Calu3 (cell line): ENCODE results near the gene ZDHHC5. TPM values are rescaled to one million over a fixed set of nuclear protein-coding genes. Genes with fewer than 3 reads are reported as not detected.
"Not testable (repeated sequence)": the region's sequence is repeated elsewhere in the genome, so short reads cannot be mapped to it uniquely, and the experiment has no call there.

ENCODE experiments used
- BruUV-seq: library from RNA; stranded (reverse); fragments of 400-500 nt; replicated peaks from 2 replicates; lab custom pipeline; 2021; lab: Mats Ljungman, UMichigan
- CTCF ChIA-PET: fragments of 300-600 bp; sonication (Branson Sonifier 250); formaldehyde crosslinking; loops from one replicate; lab custom pipeline; 2022; ENCODE audit warnings: antibody characterized with exemption; lab: Charles Lee
- DNase-seq: peaks from one replicate; pipeline ENCODE4 v3.0.0; 2022
- H3K27ac Mint-ChIP-seq: one replicate; pipeline ENCODE4 v1.8.0; 2022; ENCODE audit warnings: mixed read lengths; ENCODE audit not compliant: unreplicated experiment
- H3K27me3 Mint-ChIP-seq: one replicate; pipeline ENCODE4 v1.8.0; 2022; ENCODE audit warnings: mixed read lengths; ENCODE audit not compliant: unreplicated experiment
- H3K36me3 Mint-ChIP-seq: one replicate; pipeline ENCODE4 v1.8.0; 2022; ENCODE audit warnings: mild to moderate bottlenecking, moderate library complexity, mixed read lengths; ENCODE audit not compliant: insufficient read depth, unreplicated experiment
- H3K4me1 Mint-ChIP-seq: one replicate; pipeline ENCODE4 v1.8.0; 2022; ENCODE audit warnings: mild to moderate bottlenecking, low read depth, mixed read lengths; ENCODE audit not compliant: unreplicated experiment
- H3K4me3 Mint-ChIP-seq: one replicate; pipeline ENCODE4 v1.8.0; 2022; ENCODE audit warnings: mild to moderate bottlenecking, low read depth, moderate library complexity, mixed read lengths; ENCODE audit not compliant: unreplicated experiment
- H3K9me3 Mint-ChIP-seq: one replicate; pipeline ENCODE4 v1.8.0; 2022; ENCODE audit warnings: low read depth, mixed read lengths; ENCODE audit not compliant: unreplicated experiment
- intact Hi-C: fragments of 100-400 bp; cut with micrococcal nuclease; formaldehyde crosslinking; loops from one replicate; pipeline ENCODE4 v1.10.0; 2022; ENCODE audit not compliant: unreplicated experiment
- total RNA-seq: library from RNA; stranded (reverse); gene quantifications from 2 replicates; pipeline ENCODE4 v1.2.3, GENCODE V29; 2022
- TF ChIP-seq, protein P1 (sequence below): fragments of 200-600 bp; IDR thresholded peaks from one replicate; pipeline ENCODE4 v1.8.0; 2022; ENCODE audit warnings: antibody characterized with exemption; ENCODE audit not compliant: unreplicated experiment

ZDHHC5 gene
- total RNA-seq, 1 experiment from 2014 or later = 85.9 TPM

DNA sequence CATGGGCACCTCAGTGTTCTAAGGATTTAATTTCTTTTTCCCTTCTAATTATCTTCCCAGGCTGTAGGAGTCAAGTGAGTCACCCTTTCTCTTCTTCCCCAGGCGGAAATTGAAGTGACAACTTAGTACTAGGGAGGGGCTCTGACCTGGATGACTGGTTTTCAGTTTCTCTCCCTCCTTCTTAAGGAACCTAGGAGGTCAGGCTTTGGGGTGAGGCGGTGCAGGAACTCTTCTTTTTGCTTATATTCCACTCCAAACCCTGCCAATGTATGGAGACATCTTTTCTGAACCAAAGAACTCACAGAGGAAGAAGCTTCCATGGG, 12.6 kb downstream of the ZDHHC5 start:
- peak overlapping the region; percentile 37 for H3K27ac Mint-ChIP-seq
- DNase-seq = peak; percentile 31
- H3K4me3 Mint-ChIP-seq = no peak overlapping the region
- peaks cover 29% of the 10 kb centered on the region for H3K4me1 Mint-ChIP-seq
- H3K36me3 Mint-ChIP-seq = peaks cover 67% of the 10 kb centered on the region
- H3K27me3 Mint-ChIP-seq = no peaks in the 10 kb centered on the region
- CTCF ChIA-PET = no interaction called here
- intact Hi-C loops = no loop called here
- BruUV-seq = no TSS peak
- TF ChIP-seq, protein P1, sequence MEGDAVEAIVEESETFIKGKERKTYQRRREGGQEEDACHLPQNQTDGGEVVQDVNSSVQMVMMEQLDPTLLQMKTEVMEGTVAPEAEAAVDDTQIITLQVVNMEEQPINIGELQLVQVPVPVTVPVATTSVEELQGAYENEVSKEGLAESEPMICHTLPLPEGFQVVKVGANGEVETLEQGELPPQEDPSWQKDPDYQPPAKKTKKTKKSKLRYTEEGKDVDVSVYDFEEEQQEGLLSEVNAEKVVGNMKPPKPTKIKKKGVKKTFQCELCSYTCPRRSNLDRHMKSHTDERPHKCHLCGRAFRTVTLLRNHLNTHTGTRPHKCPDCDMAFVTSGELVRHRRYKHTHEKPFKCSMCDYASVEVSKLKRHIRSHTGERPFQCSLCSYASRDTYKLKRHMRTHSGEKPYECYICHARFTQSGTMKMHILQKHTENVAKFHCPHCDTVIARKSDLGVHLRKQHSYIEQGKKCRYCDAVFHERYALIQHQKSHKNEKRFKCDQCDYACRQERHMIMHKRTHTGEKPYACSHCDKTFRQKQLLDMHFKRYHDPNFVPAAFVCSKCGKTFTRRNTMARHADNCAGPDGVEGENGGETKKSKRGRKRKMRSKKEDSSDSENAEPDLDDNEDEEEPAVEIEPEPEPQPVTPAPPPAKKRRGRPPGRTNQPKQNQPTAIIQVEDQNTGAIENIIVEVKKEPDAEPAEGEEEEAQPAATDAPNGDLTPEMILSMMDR = no peak
- no peaks in the 10 kb centered on the region for H3K9me3 Mint-ChIP-seq

- H3K36me3 Mint-ChIP-seq = peaks cover 67% of the 10 kb centered on the region
- no peak overlapping the region for H3K4me3 Mint-ChIP-seq
- BruUV-seq = no TSS peak
- intact Hi-C loops = no loop called here
- H3K4me1 Mint-ChIP-seq = peaks cover 22% of the 10 kb centered on the region
- DNase-seq = no peak
- H3K27ac Mint-ChIP-seq = no peak overlapping the region
- TF ChIP-seq, protein P1 = no peak
- no peaks in the 10 kb centered on the region for H3K9me3 Mint-ChIP-seq
- CTCF ChIA-PET = no interaction called here
- no peaks in the 10 kb centered on the region for H3K27me3 Mint-ChIP-seq
Observed at GRCh38 chr11:57681168-57681567, 13.3 kb downstream of the ZDHHC5 start.

DNA sequence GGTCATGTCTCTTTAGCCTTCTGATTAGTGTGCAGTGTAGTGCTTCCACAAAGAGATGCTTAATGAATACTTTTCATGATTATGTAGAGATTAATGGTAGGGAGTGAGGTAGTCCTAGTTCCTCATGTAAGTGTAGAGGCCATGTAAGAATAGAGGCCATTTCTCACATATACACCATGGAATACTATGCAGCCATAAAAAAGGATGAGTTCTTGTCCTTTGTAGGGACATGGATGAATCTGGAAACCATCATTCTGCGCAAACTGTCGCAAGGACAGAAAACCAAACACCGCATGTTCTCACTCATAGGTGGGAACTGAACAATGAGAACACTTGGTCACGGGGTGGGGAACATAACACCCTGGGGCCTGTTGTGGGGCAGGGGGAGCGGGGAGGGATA, 22.6 kb downstream of the ZDHHC5 start:
- H3K36me3 Mint-ChIP-seq = peaks cover 48% of the 10 kb centered on the region
- H3K27me3 Mint-ChIP-seq, H3K4me1 Mint-ChIP-seq, H3K27ac Mint-ChIP-seq, H3K4me3 Mint-ChIP-seq, intact Hi-C loops, BruUV-seq, DNase-seq, H3K9me3 Mint-ChIP-seq, CTCF ChIA-PET: not testable (repeated sequence)

GRCh38 chr11:57698843-57699365, 31.0 kb downstream of the ZDHHC5 start:
- Mint-ChIP-seq H3K27me3 (no peaks in the 10 kb centered on the region), H3K4me1 (no peaks in the 10 kb centered on the region), H3K4me3 (no peak overlapping the region), H3K36me3 (peaks cover 69% of the 10 kb centered on the region), H3K27ac (no peak overlapping the region), H3K9me3 (no peaks in the 10 kb centered on the region)
- DNase-seq = no peak
- CTCF ChIA-PET = no interaction called here
- TF ChIP-seq, protein P1 = no peak
- intact Hi-C loops = no loop called here
- BruUV-seq = no TSS peak

DNA sequence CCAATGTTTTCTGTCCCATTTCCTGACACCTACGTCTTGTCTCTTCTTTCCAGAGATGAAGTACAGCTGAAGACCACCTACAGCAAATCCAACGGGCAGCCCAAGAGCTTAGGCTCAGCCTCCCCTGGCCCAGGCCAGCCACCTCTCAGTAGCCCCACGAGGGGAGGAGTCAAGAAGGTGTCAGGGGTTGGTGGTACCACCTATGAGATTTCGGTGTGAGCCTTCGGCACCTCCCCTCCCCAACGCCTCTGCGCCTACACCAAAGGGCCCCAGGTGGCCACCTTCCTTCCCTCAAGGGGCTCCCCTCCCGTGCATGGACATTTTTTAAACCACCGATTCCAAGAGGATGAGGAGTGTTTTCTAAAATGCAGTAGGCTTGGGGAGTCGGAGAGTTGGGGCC, 31.9 kb downstream of the ZDHHC5 start:
- no peak overlapping the region for H3K4me3 Mint-ChIP-seq
- no peaks in the 10 kb centered on the region for H3K4me1 Mint-ChIP-seq
- peaks cover 77% of the 10 kb centered on the region for H3K36me3 Mint-ChIP-seq
- H3K27ac Mint-ChIP-seq = no peak overlapping the region
- H3K9me3 Mint-ChIP-seq = no peaks in the 10 kb centered on the region
- intact Hi-C loops = no loop called here
- no peaks in the 10 kb centered on the region for H3K27me3 Mint-ChIP-seq
- TF ChIP-seq, protein P1 = no peak
- no TSS peak for BruUV-seq
- CTCF ChIA-PET = no interaction called here
- no peak for DNase-seq
